C4-2B (cell line): Measurements from ENCODE around the gene C7.

Experiments used
- H3K27ac ChIP-seq: fragments of 450-650 bp; 2 replicates; pipeline ENCODE4 v1.5.1; 2017
- ZFX ChIP-seq: fragments of 450-650 bp; IDR thresholded peaks from 2 replicates; pipeline ENCODE4 v1.6.1; 2017
- TF ChIP-seq, protein P1 (sequence below): fragments of 450-650 bp; conservative IDR thresholded peaks from 2 replicates; pipeline ENCODE4 v1.5.1; 2017; ENCODE audit warnings: mild to moderate bottlenecking

C7 gene

DNA sequence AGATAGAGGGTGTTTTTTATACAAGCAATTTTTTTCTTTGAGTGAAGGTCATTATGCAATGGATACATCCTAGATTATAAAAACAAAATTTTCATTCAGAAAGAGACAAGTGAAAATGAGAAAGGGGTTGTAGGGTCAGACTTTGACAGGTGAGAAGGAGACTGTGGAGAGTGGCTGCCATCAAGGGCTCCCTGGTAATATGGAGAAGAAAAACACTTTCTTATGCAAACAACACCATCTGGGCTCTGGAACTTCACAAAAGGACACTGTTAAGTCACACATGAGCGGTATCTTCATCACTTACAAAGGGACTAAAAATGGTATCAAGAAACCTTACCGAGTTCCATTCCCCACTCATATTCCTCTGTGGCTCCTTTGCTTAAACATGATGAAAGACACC is 23.5 kb downstream of the C7 start:
- H3K27ac ChIP-seq = no peak overlapping the region
- TF ChIP-seq, protein P1, sequence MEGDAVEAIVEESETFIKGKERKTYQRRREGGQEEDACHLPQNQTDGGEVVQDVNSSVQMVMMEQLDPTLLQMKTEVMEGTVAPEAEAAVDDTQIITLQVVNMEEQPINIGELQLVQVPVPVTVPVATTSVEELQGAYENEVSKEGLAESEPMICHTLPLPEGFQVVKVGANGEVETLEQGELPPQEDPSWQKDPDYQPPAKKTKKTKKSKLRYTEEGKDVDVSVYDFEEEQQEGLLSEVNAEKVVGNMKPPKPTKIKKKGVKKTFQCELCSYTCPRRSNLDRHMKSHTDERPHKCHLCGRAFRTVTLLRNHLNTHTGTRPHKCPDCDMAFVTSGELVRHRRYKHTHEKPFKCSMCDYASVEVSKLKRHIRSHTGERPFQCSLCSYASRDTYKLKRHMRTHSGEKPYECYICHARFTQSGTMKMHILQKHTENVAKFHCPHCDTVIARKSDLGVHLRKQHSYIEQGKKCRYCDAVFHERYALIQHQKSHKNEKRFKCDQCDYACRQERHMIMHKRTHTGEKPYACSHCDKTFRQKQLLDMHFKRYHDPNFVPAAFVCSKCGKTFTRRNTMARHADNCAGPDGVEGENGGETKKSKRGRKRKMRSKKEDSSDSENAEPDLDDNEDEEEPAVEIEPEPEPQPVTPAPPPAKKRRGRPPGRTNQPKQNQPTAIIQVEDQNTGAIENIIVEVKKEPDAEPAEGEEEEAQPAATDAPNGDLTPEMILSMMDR = no peak
- TF ChIP-seq ZFX = no peak

DNA sequence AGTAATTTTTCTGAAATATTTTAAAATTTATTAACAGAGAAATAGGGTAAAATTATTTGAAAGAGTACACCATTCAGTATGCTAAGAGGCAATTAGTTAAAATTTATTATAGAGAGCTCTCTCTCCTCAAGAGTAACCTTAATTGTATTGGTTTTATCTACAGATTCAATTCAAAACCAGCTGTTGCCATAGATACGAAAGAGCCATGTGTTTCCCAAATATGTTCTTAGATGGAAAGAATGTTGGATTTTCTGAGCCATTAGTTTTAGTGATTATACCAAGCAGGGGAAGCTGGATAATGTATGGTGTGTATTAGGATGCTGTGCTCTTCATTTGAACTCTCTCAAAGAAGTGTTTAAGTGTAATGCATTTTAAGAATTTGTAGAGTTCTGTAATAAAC is 27.8 kb downstream of the C7 start:
- TF ChIP-seq, protein P1 = no peak
- TF ChIP-seq ZFX = no peak
- no peak overlapping the region for H3K27ac ChIP-seq

DNA sequence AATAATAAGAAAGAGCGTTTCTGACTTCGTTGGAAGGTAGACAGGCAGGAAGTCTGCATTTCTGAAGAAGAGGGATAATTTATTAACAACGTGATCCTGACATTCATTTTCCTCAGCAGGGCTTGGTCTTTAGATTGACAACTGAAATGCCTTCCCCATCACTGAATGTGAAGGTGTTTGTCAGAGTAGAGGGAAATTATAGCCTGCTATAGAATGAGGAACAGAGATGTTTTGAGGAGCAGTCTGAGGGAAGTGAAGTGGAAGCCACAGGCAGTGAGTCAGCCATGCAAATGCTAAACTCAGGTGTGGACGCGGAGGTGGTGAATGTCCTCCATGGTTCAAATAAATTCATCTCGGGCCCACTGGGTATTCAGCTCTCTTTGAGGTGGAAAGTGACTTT is 30.5 kb downstream of the C7 start:
- TF ChIP-seq, protein P1 = no peak
- no peak for TF ChIP-seq ZFX
- H3K27ac ChIP-seq = no peak overlapping the region

DNA sequence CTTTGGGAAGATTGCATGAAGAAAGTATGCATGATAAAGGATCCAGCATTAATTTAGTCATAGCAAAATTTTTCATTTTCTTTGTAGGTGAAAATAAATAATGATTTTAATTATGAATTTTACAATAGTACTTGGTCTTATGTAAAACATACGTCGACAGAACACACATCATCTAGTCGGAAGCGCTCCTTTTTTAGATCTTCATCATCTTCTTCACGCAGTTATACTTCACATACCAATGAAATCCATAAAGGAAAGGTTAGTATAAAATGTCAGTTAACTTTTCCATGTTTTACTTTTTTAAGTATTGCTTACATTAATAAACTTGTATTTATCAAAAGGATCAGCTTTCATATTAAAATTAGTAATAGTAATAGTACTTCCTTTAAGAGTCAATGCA is 35.8 kb downstream of the C7 start:
- TF ChIP-seq, protein P1 = no peak
- no peak for TF ChIP-seq ZFX

DNA sequence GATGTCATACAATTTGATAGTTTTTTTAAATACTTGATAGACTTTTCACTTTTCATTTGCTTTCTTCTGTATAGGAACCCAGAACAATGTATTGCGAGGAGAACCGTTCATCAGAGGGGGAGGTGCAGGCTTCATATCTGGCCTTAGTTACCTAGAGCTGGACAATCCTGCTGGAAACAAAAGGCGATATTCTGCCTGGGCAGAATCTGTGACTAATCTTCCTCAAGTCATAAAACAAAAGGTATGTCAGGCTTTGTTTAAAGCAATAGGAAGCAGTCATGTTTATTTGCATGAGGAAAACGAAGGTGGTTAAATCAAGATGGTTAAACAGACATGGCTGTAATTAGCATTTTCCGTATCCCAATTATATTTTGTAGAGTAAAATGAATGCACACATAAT is 46.0 kb downstream of the C7 start:
- TF ChIP-seq ZFX = no peak
- TF ChIP-seq, protein P1 = no peak
- no peak overlapping the region for H3K27ac ChIP-seq

More for the DNA sequence above, 35.8 kb downstream of the C7 start:
- no peak overlapping the region for H3K27ac ChIP-seq

DNA sequence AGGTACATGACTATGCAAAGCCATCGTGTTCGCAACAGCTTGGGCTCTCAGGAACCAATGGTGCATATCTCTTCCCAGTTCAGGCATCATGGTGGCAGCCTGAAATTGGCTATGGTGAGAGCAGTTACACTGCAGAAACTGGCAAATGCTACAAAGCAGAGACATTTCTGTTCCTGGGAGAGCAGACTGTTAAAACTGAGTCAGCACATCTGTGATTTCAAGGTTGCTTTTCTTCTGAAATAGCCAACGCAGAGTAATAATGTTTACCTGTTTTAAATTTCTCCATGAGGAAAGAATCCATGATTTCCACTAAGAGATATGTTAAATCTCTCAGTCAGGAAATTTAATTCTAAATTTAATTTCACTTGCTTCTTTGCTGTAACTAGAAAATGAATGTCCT is 47.8 kb downstream of the C7 start:
- TF ChIP-seq ZFX = no peak
- TF ChIP-seq, protein P1 = no peak
- H3K27ac ChIP-seq = no peak overlapping the region

DNA sequence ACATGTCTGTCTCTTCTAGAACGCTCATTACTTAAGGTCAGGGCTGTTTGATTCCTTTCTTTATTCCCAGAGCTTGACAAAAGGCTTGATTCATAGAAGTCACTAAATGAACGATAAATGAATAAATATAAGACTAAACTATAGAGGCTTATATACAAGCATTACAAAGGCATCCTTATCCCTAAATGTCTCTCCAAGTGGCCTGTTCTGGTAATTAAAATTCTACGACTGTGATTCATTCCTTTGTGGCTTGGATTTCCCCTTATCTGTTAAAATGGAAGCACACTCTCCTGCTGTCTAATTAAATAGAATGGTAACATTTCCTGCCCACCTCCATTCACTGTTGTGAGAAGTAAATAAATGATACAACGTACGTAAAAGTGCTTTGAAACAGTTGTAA is 49.5 kb downstream of the C7 start:
- H3K27ac ChIP-seq = no peak overlapping the region
- TF ChIP-seq, protein P1 = no peak
- no peak for TF ChIP-seq ZFX
